ENCODE results near the gene ASTN2.

GRCh38 chr9:116944714-116945534 lies 469.9 kb downstream of the ASTN2 start:
- no peak for TF ChIP-seq CTCF (IDR thresholded peaks at IDR 0.05)
- TF ChIP-seq POLR2A (IDR thresholded peaks at IDR 0.05), result no peak

Measured in Peyer's patch (tissue), 4 donors.